ENCODE data around the gene SART1. TPM values are rescaled to one million over a fixed set of nuclear protein-coding genes. Genes with fewer than 3 reads are reported as not detected.
"Not testable (repeated sequence)": the region's sequence is repeated elsewhere in the genome, so short reads cannot be mapped to it uniquely, and the experiment has no call there.

The SART1 gene
- total RNA-seq, 1 donor from 2014 or later: 60.1 TPM

DNA sequence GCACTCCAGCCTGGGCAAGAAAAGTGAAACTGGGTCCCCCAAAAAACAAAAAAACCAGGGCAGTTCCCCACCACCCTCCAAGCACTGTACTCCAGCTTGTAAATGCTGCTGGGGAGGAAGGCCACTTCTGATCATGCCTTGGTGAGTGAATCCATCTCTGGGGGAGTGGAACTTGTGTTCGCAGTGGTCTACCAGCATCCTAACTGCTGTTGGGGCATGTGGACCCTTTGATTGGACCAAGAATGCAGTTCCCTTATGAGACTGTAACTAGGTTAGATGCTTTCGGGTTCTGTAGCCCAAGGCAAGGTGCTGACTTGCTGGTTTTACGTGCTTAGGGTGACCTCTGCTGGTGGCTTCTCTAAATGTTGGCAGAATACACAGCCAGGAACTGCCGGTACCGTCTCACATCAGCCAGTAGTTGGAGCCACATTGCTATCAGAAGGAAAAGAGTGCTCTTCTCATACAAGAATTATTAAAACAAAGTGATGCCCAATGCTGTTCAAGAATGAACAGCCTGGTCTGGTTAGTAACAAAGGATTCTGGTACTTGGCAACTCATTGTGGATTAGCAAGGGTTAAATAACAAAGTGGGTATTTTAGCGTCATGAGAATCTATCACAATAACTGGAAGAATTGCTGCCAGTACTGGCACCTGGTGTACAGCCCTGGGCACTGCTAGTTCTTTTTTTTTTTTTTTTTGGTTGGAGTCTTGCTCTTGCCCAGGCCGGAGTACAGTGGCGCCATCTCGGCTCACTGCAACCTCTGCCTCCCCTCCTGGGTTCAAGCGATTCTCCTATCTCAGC lies 27.5 kb downstream of the SART1 start:
- DNase-seq (ENCODE audit: extremely low read depth, low read depth, low spot score): peak; percentile 94

- no peak for DNase-seq (ENCODE audit: extremely low read depth, low read depth, low spot score)
These were observed 30.5 kb downstream of the SART1 start for GRCh38 chr11:65992056-65992455.

GRCh38 chr11:65997286-65997685 lies 35.8 kb downstream of the SART1 start:
- DNase-seq (ENCODE audit: extremely low read depth, low read depth, low spot score): no peak

GRCh38 chr11:66001942-66002647 lies 40.6 kb downstream of the SART1 start, which contains the start of the genes BANF1 and EIF1AD:
Gene BANF1, plus strand, starts transcription at chr11:66002503. Its CDS starts 748 bp downstream, at chr11:66003251.
Gene EIF1AD, minus strand, starts transcription at chr11:66002157. Its CDS starts 1,768 bp downstream, at chr11:66000389.
- DNase-seq (ENCODE audit: extremely low read depth, low read depth, low spot score): peak; percentile 91

GRCh38 chr11:66002648-66003225 lies 41.2 kb downstream of the SART1 start:
- no peak for DNase-seq (ENCODE audit: extremely low read depth, low read depth, low spot score)

- no peak for DNase-seq (ENCODE audit: extremely low read depth, low read depth, low spot score)
These were observed 41.8 kb downstream of the SART1 start for GRCh38 chr11:66003291-66003690.

DNA sequence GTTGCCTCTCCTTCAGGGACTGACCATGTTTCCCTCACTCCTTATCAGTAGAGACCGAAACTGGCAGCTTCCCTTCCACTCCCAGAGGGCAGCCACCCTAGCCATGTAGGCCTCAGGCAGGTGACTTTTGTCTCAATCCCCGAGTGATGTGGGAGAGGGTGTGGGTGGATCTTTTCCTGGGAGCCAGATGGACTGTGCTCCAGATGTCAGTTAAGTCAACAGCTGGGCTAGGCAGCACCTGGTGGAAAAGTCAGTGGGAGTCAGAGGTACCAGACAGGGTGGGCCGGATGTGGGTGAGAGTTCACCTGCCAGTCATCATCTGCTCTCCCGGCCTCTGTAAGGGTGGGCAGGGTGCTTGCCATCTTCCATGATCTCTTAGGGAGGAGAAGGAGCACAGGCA lies 42.7 kb downstream of the SART1 start:
- no peak for DNase-seq (ENCODE audit: extremely low read depth, low read depth, low spot score)

DNA sequence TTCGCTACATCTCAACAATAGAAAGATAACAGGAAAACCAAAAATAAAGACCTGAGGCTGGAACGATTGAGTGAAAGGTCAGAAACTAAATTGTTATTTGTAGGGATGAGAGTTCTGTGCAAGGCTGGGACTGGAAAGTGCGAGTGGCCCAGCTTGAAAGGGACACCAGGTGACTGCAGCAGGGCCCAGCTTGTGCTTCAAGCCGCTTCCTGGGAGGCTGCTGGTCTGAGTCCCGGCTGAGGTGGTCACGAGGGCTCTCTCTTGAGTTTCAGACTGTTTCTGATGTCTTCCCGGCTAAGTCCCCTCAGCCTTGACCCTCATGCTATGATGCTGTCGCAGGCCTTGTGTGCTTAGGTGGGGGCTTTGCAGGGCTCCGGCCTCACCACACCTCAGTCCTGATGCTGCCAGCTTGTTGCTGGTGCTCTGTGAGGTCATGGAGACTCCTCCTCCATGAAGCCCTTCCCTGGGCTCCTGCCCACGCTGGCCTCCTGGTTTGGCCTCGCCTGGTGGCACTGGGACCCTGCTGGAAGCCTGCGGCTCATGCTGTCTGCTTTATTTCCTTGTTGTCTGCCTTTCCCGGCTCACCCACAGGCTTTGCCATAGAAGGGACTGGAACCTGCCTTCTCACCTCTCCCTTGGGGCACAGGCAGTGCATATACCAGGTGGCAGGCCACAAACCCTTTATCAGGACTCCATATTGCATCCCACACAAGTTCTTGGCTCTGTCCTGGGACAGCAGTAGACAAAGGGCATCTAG lies 44.8 kb downstream of the SART1 start:
- no peak for DNase-seq (ENCODE audit: extremely low read depth, low read depth, low spot score)

DNA sequence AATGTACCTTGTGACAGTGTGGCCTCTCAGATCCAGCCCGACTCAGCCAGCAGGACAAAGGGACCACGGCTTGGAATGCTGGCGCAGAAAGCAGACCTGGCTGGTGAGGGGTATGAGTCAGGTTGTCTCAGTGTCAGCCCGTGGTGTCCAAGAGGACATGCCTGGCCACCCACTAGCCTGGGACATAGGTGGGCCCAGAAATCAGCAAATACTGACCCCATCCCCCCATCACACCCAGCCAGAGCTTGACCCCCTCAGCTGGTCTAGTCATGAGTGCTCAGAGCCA lies 45.3 kb downstream of the SART1 start:
- no peak for DNase-seq (ENCODE audit: extremely low read depth, low read depth, low spot score)

GRCh38 chr11:66007201-66007634 lies 45.7 kb downstream of the SART1 start:
- no peak for DNase-seq (ENCODE audit: extremely low read depth, low read depth, low spot score)

DNA sequence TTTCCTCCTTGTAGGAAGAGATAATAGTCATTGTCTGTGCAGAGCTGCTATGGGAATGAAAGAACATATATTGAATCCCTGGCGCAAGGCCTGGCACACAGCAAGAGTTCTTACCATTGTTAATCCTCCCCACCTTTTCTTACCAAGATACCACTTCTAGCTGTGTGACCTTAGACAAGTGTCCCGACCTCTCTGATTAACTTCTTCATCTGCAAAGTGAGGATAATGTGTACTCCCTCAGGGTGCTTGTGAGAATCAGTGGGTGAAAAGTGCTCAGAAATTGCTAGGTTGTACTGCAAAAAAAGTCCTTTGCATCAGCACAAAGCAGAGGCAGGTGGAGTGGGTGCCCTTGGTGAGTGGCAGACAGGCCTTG lies 46.5 kb downstream of the SART1 start:
- DNase-seq (ENCODE audit: extremely low read depth, low read depth, low spot score): no peak

- DNase-seq (ENCODE audit: extremely low read depth, low read depth, low spot score): no peak
These were observed 47.1 kb downstream of the SART1 start for GRCh38 chr11:66008468-66009101.

GRCh38 chr11:66010036-66010435 lies 48.5 kb downstream of the SART1 start:
- not testable (repeated sequence) for DNase-seq (ENCODE audit: extremely low read depth, low read depth, low spot score)

GRCh38 chr11:66011239-66011784 lies 49.8 kb downstream of the SART1 start:
- no peak for DNase-seq (ENCODE audit: extremely low read depth, low read depth, low spot score)

GRCh38 chr11:66011785-66012303 lies 50.3 kb downstream of the SART1 start, which contains the start of gene CST6:
Gene CST6, plus strand, starts transcription at chr11:66012008. Its CDS starts 37 bp downstream, at chr11:66012045.
- DNase-seq (ENCODE audit: extremely low read depth, low read depth, low spot score): no peak

DNA sequence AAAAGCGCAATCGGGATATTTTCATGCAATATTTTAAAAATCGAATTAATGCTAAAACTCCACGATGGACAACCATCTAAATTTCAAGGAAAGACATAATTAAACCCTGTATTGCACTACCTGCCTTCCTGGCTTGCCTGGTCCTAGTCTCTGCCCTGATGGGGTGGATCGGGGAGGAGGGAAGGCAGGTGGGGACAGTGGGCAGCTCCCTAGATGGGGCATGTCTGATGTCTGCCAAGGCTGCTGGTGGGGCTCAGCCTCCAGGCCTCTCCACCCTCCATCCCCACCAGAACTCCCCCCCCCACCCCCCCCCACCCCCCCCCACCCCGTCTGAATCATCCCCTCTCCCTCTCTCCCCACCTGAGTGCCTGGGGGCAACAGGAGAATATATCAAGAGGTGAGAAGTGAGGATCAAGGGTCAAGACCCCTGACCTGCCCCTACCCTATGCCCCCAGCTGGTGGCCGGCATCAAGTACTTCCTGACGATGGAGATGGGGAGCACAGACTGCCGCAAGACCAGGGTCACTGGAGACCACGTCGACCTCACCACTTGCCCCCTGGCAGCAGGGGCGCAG lies 50.9 kb downstream of the SART1 start:
- DNase-seq (ENCODE audit: extremely low read depth, low read depth, low spot score): no peak

DNA sequence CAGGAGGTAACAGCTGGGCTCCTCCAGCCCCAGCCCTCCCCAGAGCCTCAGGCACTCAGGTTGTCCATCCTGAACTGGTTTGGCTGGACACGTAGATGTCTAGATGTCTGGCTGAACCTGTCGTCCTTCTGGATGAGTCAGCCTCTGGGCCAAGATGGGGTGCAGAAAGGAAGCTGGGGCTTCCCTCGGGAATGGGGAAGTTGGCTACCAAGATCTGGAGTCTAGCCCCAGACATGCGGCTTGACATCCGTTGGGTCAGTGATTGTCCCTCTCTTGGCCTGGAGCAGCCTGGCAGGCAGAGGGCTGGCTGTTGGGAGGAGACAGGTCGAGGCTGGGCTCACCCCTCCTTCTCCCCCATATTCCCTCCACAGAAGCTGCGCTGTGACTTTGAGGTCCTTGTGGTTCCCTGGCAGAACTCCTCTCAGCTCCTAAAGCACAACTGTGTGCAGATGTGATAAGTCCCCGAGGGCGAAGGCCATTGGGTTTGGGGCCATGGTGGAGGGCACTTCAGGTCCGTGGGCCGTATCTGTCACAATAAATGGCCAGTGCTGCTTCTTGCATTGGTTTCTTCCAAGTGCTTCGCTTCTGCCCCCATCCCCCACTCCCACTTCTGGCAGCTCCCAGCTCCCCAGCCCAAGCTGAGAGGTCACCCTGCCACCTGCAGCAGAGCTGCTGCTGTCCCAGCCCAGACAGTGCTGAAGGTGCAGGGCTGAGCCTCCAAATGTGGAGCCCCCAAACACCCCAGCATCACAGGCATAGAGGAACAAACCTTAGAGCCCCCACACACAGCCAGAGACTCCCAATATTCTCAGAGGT lies 51.6 kb downstream of the SART1 start:
- no peak for DNase-seq (ENCODE audit: extremely low read depth, low read depth, low spot score)

- DNase-seq (ENCODE audit: extremely low read depth, low read depth, low spot score): no peak
These were observed 52.2 kb downstream of the SART1 start for GRCh38 chr11:66013762-66014100.
